HepG2 (cell line): ENCODE measurements around the gene SRCIN1. TPM values are rescaled to one million over a fixed set of nuclear protein-coding genes. Genes with fewer than 3 reads are reported as not detected.
A peak's percentile ranks its signal among the peaks of the same experiment; 100 is the strongest.

Experiments
- ATAC-seq: fragments of 200-7000 bp; cut with Tn5 transposase; 3 replicates; pipeline ENCODE4 v1.9.1; 2020; ENCODE audit warnings: mild to moderate bottlenecking, moderate library complexity
- BruUV-seq: library from RNA; stranded (reverse); fragments of 400-500 nt; replicated peaks from 2 replicates; lab custom pipeline; 2021; lab: Mats Ljungman, UMichigan
- CTCF ChIA-PET: fragments of 300-600 bp; formaldehyde crosslinking; extraction: SDS; loops from one replicate; lab custom pipeline; 2021; ENCODE audit warnings: low total read pairs, inconsistent platforms, low intra/inter-chr PET ratio; lab: Yijun Ruan, JAX
- POLR2A ChIA-PET: fragments of 350-600 bp; sonication (Branson Sonifier 250); formaldehyde crosslinking; loops from one replicate; lab custom pipeline; 2020; ENCODE audit warnings: antibody characterized with exemption, inconsistent platforms; lab: Yijun Ruan, JAX
- DNase-seq: peaks from one replicate; pipeline ENCODE4 v3.0.0-alpha.2; 2015; ENCODE audit warnings: low spot score
- FAIRE-seq: peaks from 3 replicates; lab custom pipeline; 2011; peaks lifted over from hg19 to GRCh38; lab: Jason Lieb, UNC
- H2AFZ ChIP-seq: one replicate; pipeline ENCODE4 v1.6.1; 2011; ENCODE audit warnings: low read length, inconsistent platforms
- H3K27ac ChIP-seq: fragments of 300-600 bp; 3 replicates; pipeline ENCODE4 v1.8.0; 2011; ENCODE audit warnings: mixed run types, mild to moderate bottlenecking, mixed read lengths, low read length, inconsistent platforms; ENCODE audit not compliant: insufficient read depth; ENCODE audit errors: extremely low read length
- H3K27me3 ChIP-seq, 2 experiments: fragments of 200-600 bp in 1 of 2; 2 replicates in 1 of 2; 3 replicates in 1 of 2; pipeline versions ENCODE4 v1.6.0 to v1.8.0; 2011; ENCODE audit warnings: low read length in 2 of 2, mild to moderate bottlenecking in 2 of 2, moderate library complexity in 2 of 2, inconsistent platforms in 1 of 2; ENCODE audit not compliant: insufficient read depth in 2 of 2, control insufficient read depth in 1 of 2
- H3K36me3 ChIP-seq, 2 experiments: fragments of 200-600 bp in 1 of 2; replicated peaks in 1 of 2; 2 replicates in 1 of 2; 3 replicates in 1 of 2; pipeline versions ENCODE4 v1.5.1 to v1.8.0; 2011; ENCODE audit warnings: low read length in 2 of 2, inconsistent platforms in 1 of 2; ENCODE audit not compliant: insufficient read depth in 2 of 2, control insufficient read depth in 1 of 2
- H3K4me1 ChIP-seq: 2 replicates; pipeline ENCODE4 v1.5.1; 2012; ENCODE audit warnings: low read length, inconsistent platforms; ENCODE audit not compliant: insufficient read depth
- H3K4me2 ChIP-seq: 2 replicates; pipeline ENCODE4 v1.6.0; 2011; ENCODE audit warnings: low read depth, low read length, inconsistent platforms
- H3K4me3 ChIP-seq, 3 experiments: fragments of 200-600 bp in 1 of 3; sonication (generic), shearing (Covaris generic) in 1 of 3; replicated peaks in 1 of 3; 2 replicates each; pipeline ENCODE4 v1.5.1; 2011 to 2016; ENCODE audit warnings: low read length in 3 of 3, inconsistent platforms in 2 of 3, low read depth in 2 of 3, mild to moderate bottlenecking in 2 of 3, control low read depth in 1 of 3, mixed read lengths in 1 of 3; ENCODE audit not compliant: insufficient read depth in 1 of 3
- H3K79me2 ChIP-seq: one replicate; pipeline ENCODE4 v1.6.1; 2011; ENCODE audit warnings: low read length, inconsistent platforms; ENCODE audit not compliant: insufficient read depth
- H3K9ac ChIP-seq: 2 replicates; pipeline ENCODE4 v1.6.0; 2011; ENCODE audit warnings: mild to moderate bottlenecking, low read depth, low read length, inconsistent platforms; ENCODE audit not compliant: insufficient read depth
- H3K9me3 ChIP-seq: 2 replicates; pipeline ENCODE4 v1.5.1; 2012; ENCODE audit warnings: mild to moderate bottlenecking, low read length
- H4K20me1 ChIP-seq: 2 replicates; pipeline ENCODE4 v1.6.0; 2011; ENCODE audit warnings: inconsistent platforms, mild to moderate bottlenecking, low read length, moderate library complexity; ENCODE audit not compliant: insufficient read depth
- AGO2 ChIP-seq: fragments of 200-400 bp; formaldehyde crosslinking; optimal IDR thresholded peaks from 2 replicates; pipeline ENCODE3; 2017; ENCODE audit warnings: mild to moderate bottlenecking, low read depth, low read length, moderate library complexity
- KMT2A ChIP-seq: sonication (generic); formaldehyde crosslinking; IDR thresholded peaks from 2 replicates; pipeline ENCODE4 v1.4.0; 2020; ENCODE audit warnings: missing genetic modification reagents
- MIER2 ChIP-seq: IDR thresholded peaks from 2 replicates; pipeline ENCODE4 v1.6.1; 2016; ENCODE audit warnings: missing biosample characterization, missing genetic modification reagents
- NFYB ChIP-seq: sonication (generic); formaldehyde crosslinking; IDR thresholded peaks from 2 replicates; pipeline ENCODE4 v1.4.0; 2020; ENCODE audit warnings: missing genetic modification reagents
- ZNF256 ChIP-seq: sonication (generic); formaldehyde crosslinking; conservative IDR thresholded peaks from 2 replicates; pipeline ENCODE4 v1.4.0; 2020; ENCODE audit warnings: missing genetic modification reagents
- ZNF768 ChIP-seq: sonication (generic); formaldehyde crosslinking; IDR thresholded peaks from 2 replicates; pipeline ENCODE4 v1.4.0; 2020; ENCODE audit warnings: missing genetic modification reagents
- WGBS: methylation state at CpG from one replicate; pipeline ENCODE4 v1.1.6; 2017; ENCODE audit warnings: low lambda C conversion rate; 5-methylcytosine and 5-hydroxymethylcytosine counted together
- in situ Hi-C: cut with HindIII; loops from 2 replicates; pipeline ENCODE4 v1.10.0; 2017; ENCODE audit warnings: low pct_unique_long_range_greater_than_20kb; ENCODE audit not compliant: extremely low pct_ligation_motif_present
- intact Hi-C: fragments of 100-400 bp; cut with micrococcal nuclease; formaldehyde crosslinking; loops from one replicate; pipeline ENCODE4 v1.10.0; 2022; ENCODE audit not compliant: unreplicated experiment
- polyA plus RNA-seq, 8 experiments: library from polyadenylated mRNA; depleted of rRNA in 3 of 8; stranded (reverse) in 7 of 8; unstranded in 1 of 8; fragments of >200 nt; fragmentation: Illumina TruSeq in 4 of 8; extraction: Trizol in 4 of 8; gene quantifications; 2 replicates each; pipeline versions ENCODE4 v1.2.1 to v1.2.3, GENCODE V29; 2011 to 2016; ENCODE audit warnings: low read depth in 4 of 8, missing spikeins in 1 of 8, mixed read lengths in 1 of 8; ENCODE audit not compliant: insufficient read depth in 1 of 8
- total RNA-seq, 5 experiments: library from RNA; depleted of rRNA; stranded (reverse); fragments of >200 nt; fragmentation: Illumina TruSeq; extraction: Trizol; gene quantifications; 2 replicates each; pipeline ENCODE4 v1.2.3, GENCODE V29; 2016; ENCODE audit warnings: low read depth in 1 of 5
- TF ChIP-seq, protein P1 (sequence below): sonication (generic); formaldehyde crosslinking; IDR thresholded peaks from 2 replicates; pipeline ENCODE4 v1.4.0; 2020; ENCODE audit warnings: mild to moderate bottlenecking, missing genetic modification reagents
- TF ChIP-seq, protein P2 (sequence below), 2 experiments: IDR thresholded peaks; 2 replicates each; pipeline ENCODE4 v1.6.1; 2011 to 2012; ENCODE audit warnings: low read length in 2 of 2, borderline replicate concordance in 1 of 2, low read depth in 1 of 2, mild to moderate bottlenecking in 1 of 2, moderate library complexity in 1 of 2

Gene SRCIN1
- total and polyA plus RNA-seq, 2 of the 13 experiments (the other 11 are each of a cell fraction or from before 2014, with no cell fraction given) = 1.2 to 9.6 TPM

DNA sequence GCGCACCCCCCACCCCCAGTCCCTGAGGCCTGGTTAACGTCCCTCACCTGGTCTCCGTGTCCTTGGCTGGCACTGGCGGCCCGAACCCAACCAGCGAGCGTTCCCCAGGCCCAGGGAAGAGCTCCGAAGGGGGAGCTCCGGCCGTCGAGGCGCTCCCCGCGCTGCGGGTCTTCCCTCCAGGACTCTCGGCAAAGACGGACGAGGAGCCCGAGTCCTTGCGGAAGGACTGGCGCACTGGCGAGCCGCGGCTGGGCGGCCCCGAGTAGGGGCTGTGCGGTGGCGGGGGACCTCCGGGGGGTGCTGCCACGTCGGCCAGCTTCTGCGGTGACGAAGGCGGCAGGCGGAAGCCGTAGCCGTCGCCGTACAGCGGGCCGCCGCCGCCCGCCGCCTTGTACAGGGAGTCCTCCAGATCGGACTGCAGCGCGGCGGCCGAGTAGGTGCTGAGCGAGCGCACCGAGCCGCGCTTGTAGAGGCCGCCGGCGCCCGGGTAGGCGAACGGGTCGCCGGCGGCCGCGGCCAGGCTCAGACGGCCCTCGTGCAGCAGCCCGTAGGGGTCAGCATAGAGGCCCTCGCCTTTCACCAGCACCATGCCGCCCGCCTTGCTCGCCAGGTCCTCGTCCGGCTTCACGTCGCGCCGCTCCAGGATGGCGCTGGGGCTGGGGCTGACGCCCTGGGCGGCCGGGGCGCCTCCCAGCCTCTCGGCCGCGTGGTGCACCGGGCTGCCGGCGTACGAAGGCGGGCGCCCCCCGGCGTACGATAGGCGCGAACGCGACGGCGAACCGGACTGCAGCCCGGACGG, 44.1 kb downstream of the SRCIN1 start:
- H3K4me1 ChIP-seq = peaks cover 39% of the 10 kb centered on the region
- no peaks in the 10 kb centered on the region; the same call in 1 of the 2 replicates for H4K20me1 ChIP-seq
- 95% methylated on average over 81 of the region's 105 CpGs for WGBS
- no TSS peak for BruUV-seq
- no peak for TF ChIP-seq KMT2A (CRISPR knock-in tag)
- 0 out of 2 replicates have a peak, but pooled peaks have one; percentile 12 for TF ChIP-seq ZNF768
- TF ChIP-seq AGO2 = peak; percentile 34
- CTCF ChIA-PET = no interaction called here
- no peak overlapping the region for H3K27ac ChIP-seq
- H3K4me3 ChIP-seq = no peak overlapping the region
- no peak for FAIRE-seq
- H3K79me2 ChIP-seq = no peaks in the 10 kb centered on the region
- no peak for ATAC-seq
- no peak overlapping the region for H2AFZ ChIP-seq
- H3K9me3 ChIP-seq = no peaks in the 10 kb centered on the region
- H3K27me3 ChIP-seq = peaks cover 2 to 4% of the 10 kb centered on the region in 2 experiments; a peak in 1 of 5 replicates
- in situ Hi-C loops (no loop called here), intact Hi-C loops (no loop called here)
- no peak for DNase-seq
- H3K9ac ChIP-seq = no peak overlapping the region
- no peak overlapping the region for H3K4me2 ChIP-seq
- H3K36me3 ChIP-seq = no peaks in the 10 kb centered on the region
- POLR2A ChIA-PET = interaction anchor here (1.0 to 1.2 kb wide), 2 partner anchors 95 kb away, joined by 3 read pairs; no protein-coding TSS in a partner anchor

DNA sequence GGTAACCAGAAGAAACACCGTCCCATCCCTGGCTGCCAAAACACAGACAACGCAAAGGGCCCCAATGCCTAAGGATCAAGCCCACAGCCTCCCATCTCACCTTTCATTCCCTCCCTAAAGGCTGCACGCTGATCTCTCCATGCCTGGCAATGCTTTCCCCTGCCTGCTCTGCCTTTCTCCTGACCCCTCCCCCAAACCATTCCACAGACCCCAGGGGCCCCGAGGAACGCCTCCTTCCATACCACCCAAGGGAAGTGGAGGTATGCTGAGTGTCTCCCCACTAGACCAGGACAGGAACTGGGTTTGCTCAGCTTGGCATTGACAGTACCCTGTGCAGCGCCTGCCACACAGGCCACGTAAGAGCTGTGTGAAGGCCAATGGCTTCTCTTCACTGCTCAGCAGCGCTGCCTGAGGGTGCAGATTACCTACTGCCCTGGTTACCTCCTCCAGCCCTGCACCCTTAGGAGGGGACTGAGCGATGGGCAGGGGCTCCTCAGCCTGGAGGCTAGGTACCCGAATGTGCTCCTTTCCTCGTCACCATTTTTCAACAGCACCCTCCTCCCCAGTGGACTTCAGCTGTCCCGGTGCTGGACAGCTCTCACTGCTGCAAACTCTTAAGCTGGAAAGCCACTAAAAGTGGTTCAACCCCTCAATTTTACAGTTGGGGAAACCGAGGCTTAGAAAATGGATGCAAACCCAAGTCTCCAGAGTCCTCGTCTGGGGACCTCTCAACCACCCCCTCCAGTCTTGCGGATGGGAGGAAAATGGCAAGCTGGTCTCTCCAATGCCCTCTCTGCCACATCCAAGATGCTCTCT, 45.0 kb downstream of the SRCIN1 start:
- no peaks in the 10 kb centered on the region for H4K20me1 ChIP-seq
- H3K27me3 ChIP-seq = peaks cover under 1 to 2% of the 10 kb centered on the region in 2 experiments; a peak in 1 of 5 replicates
- FAIRE-seq (no peak), ATAC-seq (no peak), DNase-seq (no peak)
- 62% methylated on average over 12 of the region's 15 CpGs for WGBS
- POLR2A ChIA-PET = interaction anchor here (1.0 kb wide), 1 partner anchor 96 kb away, joined by 3 read pairs; no protein-coding TSS in a partner anchor
- intact Hi-C loops (no loop called here), in situ Hi-C loops (no loop called here)
- H3K4me1 ChIP-seq = peaks cover 39% of the 10 kb centered on the region
- no peak overlapping the region for H2AFZ ChIP-seq
- 0 out of 2 replicates have a peak overlapping the region, but pooled peaks have one; percentile 81 for H3K4me2 ChIP-seq
- CTCF ChIA-PET = no interaction called here
- H3K27ac ChIP-seq = no peak overlapping the region
- H3K9me3 ChIP-seq = no peaks in the 10 kb centered on the region
- no peaks in the 10 kb centered on the region for H3K79me2 ChIP-seq
- no peak overlapping the region for H3K9ac ChIP-seq
- H3K4me3 ChIP-seq = no peak overlapping the region
- no TSS peak for BruUV-seq
- H3K36me3 ChIP-seq = no peaks in the 10 kb centered on the region
- TF ChIP-seq MIER2 (peak; percentile 92), NFYB (no peak), ZNF256 (CRISPR knock-in tag) (no peak)
- TF ChIP-seq, protein P1, sequence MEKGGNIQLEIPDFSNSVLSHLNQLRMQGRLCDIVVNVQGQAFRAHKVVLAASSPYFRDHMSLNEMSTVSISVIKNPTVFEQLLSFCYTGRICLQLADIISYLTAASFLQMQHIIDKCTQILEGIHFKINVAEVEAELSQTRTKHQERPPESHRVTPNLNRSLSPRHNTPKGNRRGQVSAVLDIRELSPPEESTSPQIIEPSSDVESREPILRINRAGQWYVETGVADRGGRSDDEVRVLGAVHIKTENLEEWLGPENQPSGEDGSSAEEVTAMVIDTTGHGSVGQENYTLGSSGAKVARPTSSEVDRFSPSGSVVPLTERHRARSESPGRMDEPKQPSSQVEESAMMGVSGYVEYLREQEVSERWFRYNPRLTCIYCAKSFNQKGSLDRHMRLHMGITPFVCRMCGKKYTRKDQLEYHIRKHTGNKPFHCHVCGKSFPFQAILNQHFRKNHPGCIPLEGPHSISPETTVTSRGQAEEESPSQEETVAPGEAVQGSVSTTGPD = no peak
- TF ChIP-seq, protein P2, sequence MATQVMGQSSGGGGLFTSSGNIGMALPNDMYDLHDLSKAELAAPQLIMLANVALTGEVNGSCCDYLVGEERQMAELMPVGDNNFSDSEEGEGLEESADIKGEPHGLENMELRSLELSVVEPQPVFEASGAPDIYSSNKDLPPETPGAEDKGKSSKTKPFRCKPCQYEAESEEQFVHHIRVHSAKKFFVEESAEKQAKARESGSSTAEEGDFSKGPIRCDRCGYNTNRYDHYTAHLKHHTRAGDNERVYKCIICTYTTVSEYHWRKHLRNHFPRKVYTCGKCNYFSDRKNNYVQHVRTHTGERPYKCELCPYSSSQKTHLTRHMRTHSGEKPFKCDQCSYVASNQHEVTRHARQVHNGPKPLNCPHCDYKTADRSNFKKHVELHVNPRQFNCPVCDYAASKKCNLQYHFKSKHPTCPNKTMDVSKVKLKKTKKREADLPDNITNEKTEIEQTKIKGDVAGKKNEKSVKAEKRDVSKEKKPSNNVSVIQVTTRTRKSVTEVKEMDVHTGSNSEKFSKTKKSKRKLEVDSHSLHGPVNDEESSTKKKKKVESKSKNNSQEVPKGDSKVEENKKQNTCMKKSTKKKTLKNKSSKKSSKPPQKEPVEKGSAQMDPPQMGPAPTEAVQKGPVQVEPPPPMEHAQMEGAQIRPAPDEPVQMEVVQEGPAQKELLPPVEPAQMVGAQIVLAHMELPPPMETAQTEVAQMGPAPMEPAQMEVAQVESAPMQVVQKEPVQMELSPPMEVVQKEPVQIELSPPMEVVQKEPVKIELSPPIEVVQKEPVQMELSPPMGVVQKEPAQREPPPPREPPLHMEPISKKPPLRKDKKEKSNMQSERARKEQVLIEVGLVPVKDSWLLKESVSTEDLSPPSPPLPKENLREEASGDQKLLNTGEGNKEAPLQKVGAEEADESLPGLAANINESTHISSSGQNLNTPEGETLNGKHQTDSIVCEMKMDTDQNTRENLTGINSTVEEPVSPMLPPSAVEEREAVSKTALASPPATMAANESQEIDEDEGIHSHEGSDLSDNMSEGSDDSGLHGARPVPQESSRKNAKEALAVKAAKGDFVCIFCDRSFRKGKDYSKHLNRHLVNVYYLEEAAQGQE (IDR thresholded peaks at IDR 0.05; ENCODE audit: borderline replicate concordance in 1 of 2, low read depth in 1 of 2, low read length in 2 of 2) = peak; percentile 62 to 93
